ENCODE data around the gene SLC25A13. TPM values are rescaled to one million over a fixed set of nuclear protein-coding genes. Genes with fewer than 3 reads are reported as not detected.

SLC25A13 gene
- total and polyA plus RNA-seq, 2 of the 8 experiments (the other 6 are each of a cell fraction or from before 2014, with no cell fraction given) = 30.8 to 85.4 TPM

DNA sequence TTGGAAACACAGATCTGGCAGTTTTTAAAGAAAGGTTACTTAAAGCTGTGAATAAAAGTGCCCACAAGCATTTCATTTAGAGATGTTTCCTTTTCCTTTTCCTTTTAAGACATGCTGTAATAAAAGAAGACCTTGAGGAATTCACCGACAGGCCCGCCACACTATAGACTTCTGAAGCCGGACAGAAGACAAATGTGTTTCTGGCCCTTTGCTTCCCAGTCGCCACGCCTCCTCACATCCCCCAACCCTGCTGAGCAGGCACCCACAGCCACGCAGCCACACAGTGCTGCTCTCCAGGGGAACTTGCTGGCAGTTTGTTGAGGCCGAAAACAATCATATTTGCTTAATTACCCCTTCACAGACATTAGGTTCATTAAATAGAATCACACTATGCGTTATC, 83.4 kb downstream of the SLC25A13 start:
- no peak overlapping the region for H3K23ac ChIP-seq (ENCODE audit: insufficient read length)
- no peak overlapping the region for H2BK20ac ChIP-seq (ENCODE audit: low read length)
- no peaks in the 10 kb centered on the region for H3K4me1 ChIP-seq (replicated peaks in 1 of 4; ENCODE audit: control insufficient read depth in 3 of 4, insufficient read depth in 4 of 4, low read length in 3 of 4)
- H3K23me2 ChIP-seq (ENCODE audit: low read depth, low read length) = no peaks in the 10 kb centered on the region
- H2BK5ac ChIP-seq (ENCODE audit: low read depth, low read length) = no peak overlapping the region
- no peak overlapping the region for H3K4me2 ChIP-seq (ENCODE audit: insufficient read depth in 1 of 2, low read depth in 2 of 2, low read length in 2 of 2)
- H3K27ac ChIP-seq (ENCODE audit: low read depth, low read length) = no peak overlapping the region
- 78% methylated on average over 8 of the region's 8 CpGs; no CpG with 5 or more reads in 1 of the 2 experiments for WGBS, 2 experiments (ENCODE audit: extremely low coverage in 1 of 2, insufficient coverage in 1 of 2, insufficient read length in 1 of 2, insufficient replicate concordance in 2 of 2, low coverage in 1 of 2, low lambda C conversion rate in 2 of 2, missing lambda C conversion rate in 1 of 2)
- ChIA-PET CTCF (ENCODE audit: partially characterized antibody) (no interaction called here), POLR2A (ENCODE audit: partially characterized antibody) (no interaction called here)
- H2AFZ ChIP-seq (ENCODE audit: low read length) = no peak overlapping the region
- H3K79me2 ChIP-seq (ENCODE audit: control insufficient read depth in 1 of 2, insufficient read depth in 2 of 2, low read length in 2 of 2) = peaks cover 0 to 8% of the 10 kb centered on the region in 2 experiments; a peak in 1 of 4 replicates
- no peak overlapping the region for H3K4me3 ChIP-seq (ENCODE audit: extremely low read depth in 1 of 4, insufficient read depth in 2 of 4, low read depth in 3 of 4, low read length in 4 of 4)
- no peak overlapping the region for H3K14ac ChIP-seq (ENCODE audit: insufficient read length)
- H3K4ac ChIP-seq (replicated peaks; ENCODE audit: insufficient read length, low read depth, low read length) = no peak overlapping the region
- no peak overlapping the region for H3K56ac ChIP-seq (replicated peaks; ENCODE audit: insufficient read length, low read depth, low read length)
- H3K9ac ChIP-seq (replicated peaks in 1 of 4; ENCODE audit: extremely low read depth in 1 of 4, low read depth in 3 of 4, low read length in 3 of 4) = no peak overlapping the region
- H2BK15ac ChIP-seq (ENCODE audit: low read length) = no peak overlapping the region
- H3K36me3 ChIP-seq (ENCODE audit: control insufficient read depth in 2 of 4, insufficient read depth in 4 of 4, low read length in 3 of 4) = peaks cover 0 to 5% (median 0%) of the 10 kb centered on the region in 4 experiments; a peak in 2 of 8 replicates
- no peaks in the 10 kb centered on the region for H3K9me3 ChIP-seq (ENCODE audit: insufficient read depth in 2 of 2, low read depth in 1 of 2, low read length in 1 of 2)
- H2BK12ac ChIP-seq (ENCODE audit: low read depth, low read length) = no peak overlapping the region
- H3K18ac ChIP-seq (ENCODE audit: extremely low read depth, low read length) = no peak overlapping the region
- H3K27me3 ChIP-seq (replicated peaks in 1 of 4; ENCODE audit: control insufficient read depth in 3 of 4, extremely low read depth in 1 of 4, insufficient read depth in 3 of 4, low read length in 3 of 4) = no peaks in the 10 kb centered on the region
- no peak for DNase-seq (ENCODE audit: low read depth in 1 of 2, low spot score in 2 of 2)
- peaks cover 9% of the 10 kb centered on the region; the same call in 1 of the 2 replicates for H3K79me1 ChIP-seq (ENCODE audit: low read depth, low read length)
- H2BK120ac ChIP-seq (replicated peaks; ENCODE audit: low read depth, low read length) = no peak overlapping the region
- H4K91ac ChIP-seq (replicated peaks; ENCODE audit: insufficient read length, low read length) = no peak overlapping the region
- no peak overlapping the region for H4K8ac ChIP-seq (ENCODE audit: extremely low read depth, insufficient read depth, low read length)
- no peak overlapping the region for H2AK5ac ChIP-seq (ENCODE audit: low read depth, low read length)
- FAIRE-seq = no peak
- H4K5ac ChIP-seq (ENCODE audit: insufficient read length, low read depth, low read length) = no peak overlapping the region
- H4K20me1 ChIP-seq (replicated peaks in 1 of 2; ENCODE audit: control insufficient read depth in 1 of 2, insufficient read depth in 2 of 2, low read length in 2 of 2) = no peaks in the 10 kb centered on the region
- TF ChIP-seq CREB1 (IDR thresholded peaks at IDR 0.05) = no peak
- no peak for TF ChIP-seq POU5F1 (IDR thresholded peaks at IDR 0.05; ENCODE audit: low read depth, low read length)
- no peak for TF ChIP-seq MAFK (IDR thresholded peaks at IDR 0.05; ENCODE audit: low read depth, low read length)
- TF ChIP-seq EP300 (IDR thresholded peaks at IDR 0.05; ENCODE audit: borderline replicate concordance in 1 of 2, low read depth in 2 of 2, low read length in 2 of 2) = no peak
- no peak for TF ChIP-seq SP1 (IDR thresholded peaks at IDR 0.05; ENCODE audit: low read depth, low read length)
- no peak for TF ChIP-seq JUND (IDR thresholded peaks at IDR 0.05; ENCODE audit: low read length)
- TF ChIP-seq CBX8 (IDR thresholded peaks at IDR 0.05; ENCODE audit: borderline replicate concordance, low read depth, low read length) = no peak
- TF ChIP-seq SP4 (IDR thresholded peaks at IDR 0.05; ENCODE audit: low read length) = no peak
- TF ChIP-seq RXRA (IDR thresholded peaks at IDR 0.05; ENCODE audit: insufficient read depth, low read depth, low read length) = no peak
- no peak for TF ChIP-seq BACH1 (IDR thresholded peaks at IDR 0.05; ENCODE audit: low read length)
- TF ChIP-seq CEBPB (IDR thresholded peaks at IDR 0.05; ENCODE audit: low read depth, low read length) = no peak
- no peak for TF ChIP-seq KDM4A (IDR thresholded peaks at IDR 0.05; ENCODE audit: low read depth, low read length, severe bottlenecking)
- TF ChIP-seq PHF8 (conservative IDR thresholded peaks at IDR 0.05; ENCODE audit: low read depth, low read length) = no peak
- no peak for TF ChIP-seq ATF3 (IDR thresholded peaks at IDR 0.05; ENCODE audit: insufficient read depth, low read depth, low read length)
- no peak for TF ChIP-seq HDAC2 (IDR thresholded peaks at IDR 0.05; ENCODE audit: borderline replicate concordance in 1 of 2, low read depth in 2 of 2, low read length in 2 of 2)

Measured in H1 (cell line).